ENCODE results near the gene GORASP1.
"Not testable (repeated sequence)": the region's sequence is repeated elsewhere in the genome, so short reads cannot be mapped to it uniquely, and the experiment has no call there.

The GORASP1 gene

GRCh38 chr3:39067286-39067685 lies 40.1 kb downstream of the GORASP1 start:
- Mint-ChIP-seq H3K9me3 (no peaks in the 10 kb centered on the region), H3K27me3 (ENCODE audit: low read depth) (no peaks in the 10 kb centered on the region), H3K36me3 (ENCODE audit: low read depth) (peaks cover 27% of the 10 kb centered on the region), H3K4me3 (no peak overlapping the region), H3K27ac (no peak overlapping the region), H3K4me1 (ENCODE audit: low read depth) (peaks cover 6% of the 10 kb centered on the region)
- no peak for DNase-seq (ENCODE audit: low spot score)

DNA sequence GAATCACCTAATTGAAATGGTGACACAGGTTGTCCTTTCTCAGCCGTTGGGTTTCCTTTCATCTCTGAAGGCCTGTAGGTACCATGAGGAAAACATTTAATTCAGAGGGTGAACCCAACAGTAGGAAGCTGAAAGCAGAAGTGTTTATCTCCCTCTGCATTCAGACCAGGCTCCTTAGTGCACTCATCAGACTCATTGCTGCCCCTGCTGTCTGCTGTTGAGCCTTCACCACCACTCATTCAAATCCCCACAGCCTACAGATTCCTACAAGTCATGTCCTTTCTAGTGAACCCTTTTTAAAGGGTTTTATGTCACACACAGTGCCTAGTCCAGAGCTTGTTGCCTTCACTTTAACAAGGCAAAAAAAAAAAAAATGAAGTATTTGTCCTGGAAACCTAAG lies 42.2 kb downstream of the GORASP1 start:
- H3K36me3 Mint-ChIP-seq (ENCODE audit: low read depth), result peaks cover 21% of the 10 kb centered on the region
- H3K4me3 Mint-ChIP-seq, result no peak overlapping the region
- H3K27ac Mint-ChIP-seq, result no peak overlapping the region
- no peak for DNase-seq (ENCODE audit: low spot score)
- peaks cover 6% of the 10 kb centered on the region for H3K4me1 Mint-ChIP-seq (ENCODE audit: low read depth)
- no peaks in the 10 kb centered on the region for H3K27me3 Mint-ChIP-seq (ENCODE audit: low read depth)
- H3K9me3 Mint-ChIP-seq, result no peaks in the 10 kb centered on the region

DNA sequence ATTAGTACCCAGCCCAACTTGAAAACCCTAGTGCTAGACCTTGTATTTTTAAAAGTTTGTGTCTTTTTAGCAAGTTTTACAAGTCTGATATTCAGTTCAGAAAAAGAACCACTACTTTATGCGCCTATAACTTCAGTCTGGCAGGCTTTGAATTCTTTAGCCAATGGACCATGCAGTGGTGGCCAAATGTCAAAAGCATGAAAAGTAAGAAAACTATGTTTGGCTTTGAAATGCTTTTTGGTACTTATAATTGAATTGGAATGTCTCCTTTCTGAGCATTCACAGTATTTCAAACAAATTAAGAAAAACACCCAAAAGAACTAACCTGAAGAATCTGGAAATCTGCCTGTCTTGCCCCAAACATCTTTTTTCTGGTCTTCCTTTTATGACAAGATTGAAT lies 42.8 kb downstream of the GORASP1 start:
- Mint-ChIP-seq H3K9me3 (no peaks in the 10 kb centered on the region), H3K27me3 (ENCODE audit: low read depth) (no peaks in the 10 kb centered on the region), H3K27ac (no peak overlapping the region), H3K4me1 (ENCODE audit: low read depth) (peaks cover 6% of the 10 kb centered on the region), H3K36me3 (ENCODE audit: low read depth) (peaks cover 17% of the 10 kb centered on the region), H3K4me3 (no peak overlapping the region)
- DNase-seq (ENCODE audit: low spot score), result no peak

DNA sequence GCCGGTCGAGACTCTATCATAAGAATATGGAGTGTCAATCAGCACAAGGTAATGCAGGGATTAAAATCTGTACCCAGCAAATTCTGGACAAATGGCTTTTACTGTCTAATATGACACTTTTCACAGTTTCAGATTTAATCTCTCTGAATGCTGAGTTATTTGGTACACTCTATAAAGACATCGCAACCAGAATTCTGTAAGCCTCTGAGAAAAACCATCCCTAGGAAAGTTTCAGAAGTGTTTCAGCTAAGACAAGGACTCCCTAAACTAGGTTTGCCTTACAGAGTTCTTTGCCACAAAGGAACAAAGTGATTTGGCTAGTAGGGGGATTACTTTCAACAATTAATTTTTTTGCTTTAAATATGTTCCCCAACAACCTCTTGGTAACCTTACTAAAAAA lies 44.3 kb downstream of the GORASP1 start:
- Mint-ChIP-seq H3K27ac (no peak overlapping the region), H3K4me3 (no peak overlapping the region), H3K4me1 (ENCODE audit: low read depth) (peaks cover 6% of the 10 kb centered on the region), H3K27me3 (ENCODE audit: low read depth) (no peaks in the 10 kb centered on the region), H3K36me3 (ENCODE audit: low read depth) (peaks cover 14% of the 10 kb centered on the region), H3K9me3 (no peaks in the 10 kb centered on the region)
- no peak for DNase-seq (ENCODE audit: low spot score)

- peaks cover 12% of the 10 kb centered on the region for H3K36me3 Mint-ChIP-seq (ENCODE audit: low read depth)
- no peaks in the 10 kb centered on the region for H3K9me3 Mint-ChIP-seq
- H3K4me3 Mint-ChIP-seq, result no peak overlapping the region
- no peak for DNase-seq (ENCODE audit: low spot score)
- H3K27ac Mint-ChIP-seq, result no peak overlapping the region
- no peaks in the 10 kb centered on the region for H3K27me3 Mint-ChIP-seq (ENCODE audit: low read depth)
- H3K4me1 Mint-ChIP-seq (ENCODE audit: low read depth), result peaks cover 6% of the 10 kb centered on the region
Observed at GRCh38 chr3:39062180-39062579, 45.2 kb downstream of the GORASP1 start.

DNA sequence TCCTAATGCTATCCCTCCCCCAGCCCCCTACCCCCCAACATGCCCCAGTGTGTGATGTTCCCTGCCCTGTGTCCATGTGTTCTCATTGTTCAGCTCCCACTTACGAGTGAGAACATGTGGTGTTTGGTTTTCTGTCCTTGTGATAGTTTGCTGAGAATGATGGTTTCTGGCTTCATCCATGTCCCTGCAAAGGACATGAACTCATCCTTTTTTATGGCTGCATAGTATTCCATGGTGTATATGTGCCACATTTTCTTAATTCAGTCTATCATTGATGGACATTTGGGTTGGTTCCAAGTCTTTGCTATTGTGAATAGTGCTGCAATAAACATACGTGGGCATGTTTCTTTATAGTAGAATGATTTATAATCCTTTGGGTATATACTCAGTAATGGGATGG lies 46.2 kb downstream of the GORASP1 start:
- DNase-seq (ENCODE audit: low spot score); H3K4me1 Mint-ChIP-seq (ENCODE audit: low read depth); H3K9me3 Mint-ChIP-seq; H3K4me3 Mint-ChIP-seq; H3K27ac Mint-ChIP-seq; H3K27me3 Mint-ChIP-seq (ENCODE audit: low read depth); H3K36me3 Mint-ChIP-seq (ENCODE audit: low read depth): not testable (repeated sequence)

DNA sequence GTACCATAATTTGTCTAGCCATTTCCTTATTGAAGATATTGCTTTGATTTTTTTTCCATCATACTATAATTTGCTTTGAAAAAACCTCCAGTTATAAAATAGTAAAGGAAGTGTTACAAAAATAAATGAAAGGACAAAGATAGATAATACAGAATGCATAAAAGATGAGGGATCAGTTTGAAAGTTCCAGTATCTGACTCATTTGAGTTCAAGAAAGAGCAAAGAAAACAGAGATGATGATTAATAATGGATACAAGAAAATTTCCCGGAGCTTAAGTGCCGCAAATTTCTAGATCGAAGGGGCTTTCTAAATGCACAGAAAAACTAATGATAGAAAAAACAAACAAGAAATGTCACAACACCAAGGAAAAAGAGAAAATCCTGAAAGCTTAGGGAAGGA lies 51.3 kb downstream of the GORASP1 start:
- Mint-ChIP-seq H3K27ac (peak overlapping the region; percentile 21), H3K36me3 (ENCODE audit: low read depth) (peaks cover 3% of the 10 kb centered on the region), H3K4me1 (ENCODE audit: low read depth) (peaks cover 9% of the 10 kb centered on the region), H3K9me3 (no peaks in the 10 kb centered on the region), H3K4me3 (no peak overlapping the region), H3K27me3 (ENCODE audit: low read depth) (no peaks in the 10 kb centered on the region)
- no peak for DNase-seq (ENCODE audit: low spot score)

DNA sequence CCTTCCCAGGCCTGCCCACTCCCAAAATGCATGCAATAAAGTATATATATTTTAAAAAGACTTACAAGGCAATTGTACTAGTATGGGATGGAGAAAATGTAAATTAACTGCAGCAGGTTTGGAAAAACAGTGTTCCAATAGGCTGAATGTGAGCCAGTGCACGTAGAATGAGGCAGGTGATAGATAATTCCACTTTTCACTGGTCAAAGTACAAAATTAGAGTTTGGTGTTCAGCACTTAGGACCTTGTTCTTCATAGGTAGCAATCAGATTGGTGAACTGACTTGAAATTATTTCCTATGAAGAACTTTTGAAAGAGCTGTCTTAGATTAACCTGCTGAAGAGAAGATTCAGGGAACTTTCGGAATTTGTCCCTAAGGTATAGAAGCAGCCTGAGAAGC lies 53.7 kb downstream of the GORASP1 start:
- H3K27me3 Mint-ChIP-seq (ENCODE audit: low read depth), result peaks cover 3% of the 10 kb centered on the region
- H3K4me3 Mint-ChIP-seq, result no peak overlapping the region
- H3K4me1 Mint-ChIP-seq (ENCODE audit: low read depth), result peaks cover 14% of the 10 kb centered on the region
- H3K9me3 Mint-ChIP-seq, result no peaks in the 10 kb centered on the region
- DNase-seq (ENCODE audit: low spot score), result no peak
- H3K27ac Mint-ChIP-seq, result no peak overlapping the region
- peaks cover 2% of the 10 kb centered on the region for H3K36me3 Mint-ChIP-seq (ENCODE audit: low read depth)

DNA sequence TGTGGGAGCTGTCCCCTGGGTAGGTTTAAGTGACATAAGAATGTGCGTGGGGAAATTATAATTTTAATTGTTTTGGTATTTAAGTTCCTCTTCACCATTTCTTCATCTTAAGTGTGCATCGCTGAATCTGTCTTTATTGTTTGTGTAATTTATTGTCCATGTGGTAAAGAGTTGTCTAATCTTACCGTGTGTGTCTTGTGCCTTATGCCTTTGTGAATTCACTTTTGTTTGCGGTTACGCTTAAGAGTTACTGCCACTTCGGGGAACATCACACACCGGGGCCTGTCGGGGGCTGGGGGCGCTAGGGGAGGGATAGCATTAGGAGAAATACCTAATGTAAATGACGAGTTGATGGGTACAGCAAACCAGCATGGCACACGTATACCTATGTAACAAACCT lies 54.8 kb downstream of the GORASP1 start:
- Mint-ChIP-seq H3K4me3 (peak overlapping the region; percentile 90), H3K9me3 (no peaks in the 10 kb centered on the region), H3K27me3 (ENCODE audit: low read depth) (peaks cover 4% of the 10 kb centered on the region), H3K36me3 (ENCODE audit: low read depth) (peaks cover 2% of the 10 kb centered on the region), H3K27ac (peak overlapping the region; percentile 88), H3K4me1 (ENCODE audit: low read depth) (peaks cover 14% of the 10 kb centered on the region)
- DNase-seq (ENCODE audit: low spot score), result no peak

DNA sequence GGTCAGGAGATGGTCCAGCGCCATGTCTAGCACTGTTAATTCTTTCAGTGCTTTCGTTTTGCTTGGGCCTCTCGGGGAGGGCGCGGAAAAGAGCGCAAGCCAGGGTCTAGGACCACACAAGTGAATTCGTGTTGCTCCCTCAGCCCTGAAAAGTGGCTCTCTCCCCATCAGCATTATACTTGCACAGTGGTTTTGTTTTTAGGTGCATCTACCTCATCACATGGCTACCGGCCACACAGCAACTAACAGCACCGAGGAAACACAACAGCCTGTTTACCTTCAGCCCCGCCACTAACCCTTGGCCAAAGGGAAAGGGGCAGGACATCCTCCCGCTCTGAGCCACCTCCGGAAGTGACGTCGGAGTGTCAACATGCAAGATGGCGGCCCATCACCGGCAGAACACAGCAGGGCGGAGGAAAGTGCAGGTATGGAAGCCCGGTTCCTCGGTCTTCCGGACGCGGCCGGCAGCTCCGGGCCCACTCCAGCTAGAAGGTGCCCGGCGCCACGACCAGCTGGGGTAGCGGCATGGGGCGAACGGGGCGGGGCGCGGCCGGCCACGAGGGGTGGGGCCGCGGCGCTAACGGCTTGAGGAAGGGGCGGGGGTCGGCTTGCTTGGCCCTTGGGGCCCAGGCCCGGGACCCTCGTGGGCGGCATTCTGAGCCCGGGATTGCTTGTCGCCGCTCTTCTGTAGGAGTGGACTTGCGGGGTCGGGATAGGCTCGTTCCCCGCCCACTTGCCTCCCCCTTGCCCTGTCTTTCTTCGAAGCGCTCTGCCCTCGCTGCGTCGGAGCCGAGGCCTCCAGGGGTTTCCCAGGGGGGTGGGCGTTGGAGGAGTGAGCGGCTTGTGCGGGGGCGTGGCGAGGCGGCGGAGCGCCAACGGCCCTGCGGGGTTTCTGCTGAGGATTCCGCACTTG lies 55.5 kb downstream of the GORASP1 start, which contains the start of the genes SCN11A and WDR48:
TSS of gene SCN11A (minus strand) at position 296 of the 913 bp plus-strand sequence. CDS start 101,582 bp downstream, outside the sequence.
TSS of gene WDR48 (plus strand) at position 368 of the 913 bp plus-strand sequence. CDS start at position 378, 10 bp downstream.
- DNase-seq (ENCODE audit: low spot score), result peak; percentile 90
- H3K27me3 Mint-ChIP-seq (ENCODE audit: low read depth), result peaks cover 6% of the 10 kb centered on the region
- peak within 1 kb of the TSS; percentile 92 for H3K27ac Mint-ChIP-seq
- peak within 1 kb of the TSS; percentile 90 for H3K4me3 Mint-ChIP-seq
- H3K9me3 Mint-ChIP-seq, result no peaks in the 10 kb centered on the region
- H3K4me1 Mint-ChIP-seq (ENCODE audit: low read depth), result peaks cover 14% of the 10 kb centered on the region
- H3K36me3 Mint-ChIP-seq (ENCODE audit: low read depth), result peaks cover 2% of the 10 kb centered on the region

DNA sequence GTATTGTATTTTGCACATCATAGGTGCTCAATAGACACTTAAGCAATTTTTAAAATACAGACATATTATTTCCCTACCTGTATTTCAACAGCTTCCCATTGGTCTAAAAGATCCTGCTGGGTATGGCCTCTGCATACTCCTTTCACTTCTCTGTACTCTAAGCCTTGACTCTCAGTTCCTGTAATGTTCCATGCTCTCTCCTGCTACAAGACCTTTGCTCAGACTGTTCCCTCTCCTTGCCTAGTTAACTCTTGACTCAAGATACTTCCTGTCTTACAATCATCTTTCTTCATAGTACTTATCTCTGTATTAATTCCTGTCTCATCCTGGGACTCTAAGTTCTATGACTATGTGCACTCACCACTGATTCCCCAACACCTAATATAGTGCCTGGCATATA lies 57.4 kb downstream of the GORASP1 start:
- Mint-ChIP-seq H3K36me3 (ENCODE audit: low read depth) (peaks cover 2% of the 10 kb centered on the region), H3K27me3 (ENCODE audit: low read depth) (peaks cover 7% of the 10 kb centered on the region), H3K4me1 (ENCODE audit: low read depth) (peaks cover 14% of the 10 kb centered on the region), H3K4me3 (no peak overlapping the region), H3K9me3 (no peaks in the 10 kb centered on the region), H3K27ac (no peak overlapping the region)
- DNase-seq (ENCODE audit: low spot score), result no peak
